GM23338 (cell line): ENCODE results near the gene SH3TC2. TPM values are rescaled to one million over a fixed set of nuclear protein-coding genes. Genes with fewer than 3 reads are reported as not detected.

Experiments
- ATAC-seq: fragments of 200-7000 bp; cut with Tn5 transposase; 3 replicates; pipeline ENCODE4 v1.9.1; 2020
- DNase-seq: peaks from one replicate; pipeline ENCODE4 v3.0.0-alpha.2; 2015; ENCODE audit warnings: low spot score
- H2AFZ ChIP-seq: fragments of 200-600 bp; sonication (generic); 2 replicates; pipeline ENCODE4 v1.8.0; 2016; ENCODE audit warnings: antibody characterized with exemption, mild to moderate bottlenecking, moderate library complexity
- H3F3A ChIP-seq: fragments of 200-600 bp; sonication (generic); replicated peaks from 2 replicates; pipeline ENCODE4 v1.8.0; 2017; ENCODE audit warnings: antibody characterized with exemption, mixed run types, low read depth
- H3K27ac ChIP-seq: fragments of 200-600 bp; sonication (generic); 2 replicates; pipeline ENCODE4 v1.6.1; 2016; ENCODE audit warnings: low read depth
- H3K27me3 ChIP-seq: fragments of 200-600 bp; sonication (generic); 2 replicates; pipeline ENCODE4 v1.8.0; 2016; ENCODE audit warnings: mild to moderate bottlenecking, mixed run types, moderate library complexity; ENCODE audit not compliant: insufficient read depth
- H3K36me3 ChIP-seq: fragments of 200-600 bp; sonication (generic); 2 replicates; pipeline ENCODE4 v1.8.0; 2016; ENCODE audit warnings: mild to moderate bottlenecking; ENCODE audit not compliant: insufficient read depth
- H3K4me1 ChIP-seq: fragments of 200-600 bp; sonication (generic); 2 replicates; pipeline ENCODE4 v1.8.0; 2016; ENCODE audit warnings: mild to moderate bottlenecking, moderate library complexity; ENCODE audit not compliant: insufficient read depth
- H3K4me2 ChIP-seq: fragments of 200-600 bp; sonication (generic); 2 replicates; pipeline ENCODE4 v1.7.1; 2017; ENCODE audit warnings: mixed run types
- H3K4me3 ChIP-seq: fragments of 200-600 bp; sonication (generic); 2 replicates; pipeline ENCODE4 v1.6.1; 2016; ENCODE audit warnings: mixed run types
- H3K79me2 ChIP-seq: fragments of 200-600 bp; sonication (generic); replicated peaks from 2 replicates; pipeline ENCODE4 v1.8.0; 2017; ENCODE audit warnings: mild to moderate bottlenecking; ENCODE audit not compliant: insufficient read depth
- H3K9me2 ChIP-seq: fragments of 200-600 bp; sonication (generic); 2 replicates; pipeline ENCODE4 v1.8.0; 2017; ENCODE audit not compliant: insufficient read depth
- H4K20me1 ChIP-seq: fragments of 200-600 bp; sonication (generic); replicated peaks from 2 replicates; pipeline ENCODE4 v1.8.0; 2017; ENCODE audit warnings: mild to moderate bottlenecking; ENCODE audit not compliant: insufficient read depth
- H3K27ac Mint-ChIP-seq: 2 replicates; pipeline ENCODE4 v1.8.0; 2020; ENCODE audit warnings: inconsistent platforms, mild to moderate bottlenecking, moderate library complexity, mixed read lengths
- H3K27me3 Mint-ChIP-seq: 3 replicates; pipeline ENCODE4 v1.8.0; 2022; ENCODE audit warnings: low read depth, mild to moderate bottlenecking, moderate library complexity, mixed read lengths, inconsistent platforms; ENCODE audit not compliant: insufficient read depth, poor library complexity
- H3K36me3 Mint-ChIP-seq: 3 replicates; pipeline ENCODE4 v1.8.0; 2021; ENCODE audit warnings: low read depth, mild to moderate bottlenecking, inconsistent platforms, moderate library complexity, mixed read lengths
- H3K4me1 Mint-ChIP-seq: 3 replicates; pipeline ENCODE4 v1.8.0; 2020; ENCODE audit warnings: mild to moderate bottlenecking, inconsistent platforms, mixed read lengths
- H3K4me3 Mint-ChIP-seq: 3 replicates; pipeline ENCODE4 v1.8.0; 2021; ENCODE audit warnings: moderate library complexity, mild to moderate bottlenecking, inconsistent platforms, mixed read lengths
- H3K9me3 Mint-ChIP-seq: 3 replicates; pipeline ENCODE4 v1.8.0; 2020; ENCODE audit warnings: moderate library complexity, mild to moderate bottlenecking, inconsistent platforms, mixed read lengths
- CREB1 ChIP-seq: fragments of 250-450 bp; sonication (Bioruptor Pico); IDR thresholded peaks from 2 replicates; pipeline ENCODE4 v1.5.0; 2020; ENCODE audit warnings: low read depth, mild to moderate bottlenecking, moderate library complexity
- EZH2 ChIP-seq: fragments of 200-600 bp; sonication (generic); IDR thresholded peaks from one replicate; pipeline ENCODE4 v1.8.0; 2017; ENCODE audit warnings: antibody characterized with exemption, mild to moderate bottlenecking, low read depth; ENCODE audit not compliant: unreplicated experiment
- EZH2phosphoT487 ChIP-seq: fragments of 200-600 bp; sonication (generic); IDR thresholded peaks from one replicate; pipeline ENCODE4 v1.8.1; 2018; ENCODE audit warnings: antibody characterized with exemption; ENCODE audit not compliant: unreplicated experiment
- JUNB ChIP-seq: IDR thresholded peaks from one replicate; pipeline ENCODE4 v1.6.1; 2016; ENCODE audit warnings: antibody characterized with exemption; ENCODE audit not compliant: unreplicated experiment
- NANOG ChIP-seq: IDR thresholded peaks from 2 replicates; pipeline ENCODE4 v1.6.1; 2016; ENCODE audit warnings: antibody characterized with exemption, borderline replicate concordance
- POLR2AphosphoS5 ChIP-seq: IDR thresholded peaks from 2 replicates; pipeline ENCODE4 v1.6.1; 2016; ENCODE audit warnings: antibody characterized with exemption, low read depth
- STAT1 ChIP-seq: IDR thresholded peaks from one replicate; pipeline ENCODE4 v1.6.1; 2016; ENCODE audit warnings: antibody characterized with exemption; ENCODE audit not compliant: unreplicated experiment
- ZNF114 ChIP-seq: fragments of 250-450 bp; sonication (Bioruptor Pico); IDR thresholded peaks from 2 replicates; pipeline ENCODE4 v1.5.0; 2020; ENCODE audit warnings: mild to moderate bottlenecking, moderate library complexity
- ZNF331 ChIP-seq: fragments of 250-450 bp; sonication (Bioruptor Pico); IDR thresholded peaks from 2 replicates; pipeline ENCODE4 v1.5.0; 2020; ENCODE audit warnings: low read depth, mild to moderate bottlenecking, moderate library complexity
- polyA plus RNA-seq: library from polyadenylated mRNA; unstranded; fragments of >200 nt; fragmentation: Nextera tagmentation; extraction: Ambion mirVana; gene quantifications from 2 replicates; pipeline ENCODE4 v1.2.1, GENCODE V29; 2016
- total RNA-seq: library from RNA; depleted of rRNA; stranded (reverse); fragments of >200 nt; shearing (Covaris generic); gene quantifications from 2 replicates; pipeline ENCODE4 v1.2.3, GENCODE V29; 2014
- TF ChIP-seq, protein P1 (sequence below): IDR thresholded peaks from 2 replicates; pipeline ENCODE4 v1.6.1; 2016; ENCODE audit warnings: antibody characterized with exemption
- TF ChIP-seq, protein P2 (sequence below): fragments of 250-450 bp; sonication (Bioruptor Pico); IDR thresholded peaks from 2 replicates; pipeline ENCODE4 v1.5.0; 2020; ENCODE audit warnings: mild to moderate bottlenecking, moderate library complexity
- TF ChIP-seq, protein P3 (sequence below): IDR thresholded peaks from one replicate; pipeline ENCODE4 v1.6.1; 2018; ENCODE audit warnings: antibody characterized with exemption; ENCODE audit not compliant: unreplicated experiment
- TF ChIP-seq, protein P4 (sequence below), 2 experiments: fragments of 200-600 bp in 1 of 2; sonication (generic) in 1 of 2; conservative IDR thresholded peaks; 2 replicates each; pipeline versions ENCODE4 v1.5.1 to v1.6.1; 2016 to 2017; ENCODE audit warnings: antibody characterized with exemption in 2 of 2, low read depth in 2 of 2, mild to moderate bottlenecking in 2 of 2, moderate library complexity in 1 of 2

The SH3TC2 gene
- total and polyA plus RNA-seq, 2 experiments from 2014 or later, result 0.10 to 0.17 TPM

DNA sequence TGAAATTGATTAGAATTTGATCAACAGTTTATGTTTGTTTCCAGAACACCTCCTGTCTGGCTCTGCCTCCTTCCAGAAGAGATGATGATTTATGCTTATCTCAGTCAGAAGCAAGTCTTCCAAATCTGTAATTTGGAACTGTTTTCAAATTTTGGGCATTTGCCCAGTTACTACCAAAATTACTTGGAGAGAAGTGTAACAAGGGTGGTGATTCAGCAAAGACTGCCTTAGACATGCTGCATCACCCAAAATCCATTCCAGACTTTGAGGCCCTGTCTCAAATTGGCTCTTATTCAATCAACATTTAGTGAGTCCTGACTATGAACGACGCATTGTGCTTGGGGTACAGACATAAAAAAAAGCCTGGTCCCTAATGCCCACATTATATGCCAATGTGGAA, 89.4 kb downstream of the SH3TC2 start:
- Mint-ChIP-seq H3K9me3 (no peaks in the 10 kb centered on the region), H3K36me3 (no peaks in the 10 kb centered on the region), H3K4me3 (no peak overlapping the region), H3K27me3 (peaks cover 2% of the 10 kb centered on the region), H3K4me1 (peaks cover 29% of the 10 kb centered on the region), H3K27ac (no peak overlapping the region)
- H3K27ac ChIP-seq, result no peak overlapping the region
- H3K4me2 ChIP-seq, result no peak overlapping the region
- peaks cover 9% of the 10 kb centered on the region for H3K4me1 ChIP-seq
- 0 out of 2 replicates have a peak overlapping the region, but pooled peaks have one; percentile 66 for H2AFZ ChIP-seq
- DNase-seq (no peak), ATAC-seq (no peak)
- no peaks in the 10 kb centered on the region for H3K9me2 ChIP-seq
- 0 out of 2 replicates have a peak, but pooled peaks cover 3% of the 10 kb centered on the region for H4K20me1 ChIP-seq
- no peaks in the 10 kb centered on the region for H3K27me3 ChIP-seq
- no peaks in the 10 kb centered on the region for H3K79me2 ChIP-seq
- H3F3A ChIP-seq, result no peaks in the 10 kb centered on the region
- no peak overlapping the region for H3K4me3 ChIP-seq
- no peak for TF ChIP-seq POLR2AphosphoS5
- no peak for TF ChIP-seq ZNF331 (CRISPR knock-in tag)
- TF ChIP-seq, protein P1, sequence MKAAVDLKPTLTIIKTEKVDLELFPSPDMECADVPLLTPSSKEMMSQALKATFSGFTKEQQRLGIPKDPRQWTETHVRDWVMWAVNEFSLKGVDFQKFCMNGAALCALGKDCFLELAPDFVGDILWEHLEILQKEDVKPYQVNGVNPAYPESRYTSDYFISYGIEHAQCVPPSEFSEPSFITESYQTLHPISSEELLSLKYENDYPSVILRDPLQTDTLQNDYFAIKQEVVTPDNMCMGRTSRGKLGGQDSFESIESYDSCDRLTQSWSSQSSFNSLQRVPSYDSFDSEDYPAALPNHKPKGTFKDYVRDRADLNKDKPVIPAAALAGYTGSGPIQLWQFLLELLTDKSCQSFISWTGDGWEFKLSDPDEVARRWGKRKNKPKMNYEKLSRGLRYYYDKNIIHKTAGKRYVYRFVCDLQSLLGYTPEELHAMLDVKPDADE, result no peak
- TF ChIP-seq, protein P2, sequence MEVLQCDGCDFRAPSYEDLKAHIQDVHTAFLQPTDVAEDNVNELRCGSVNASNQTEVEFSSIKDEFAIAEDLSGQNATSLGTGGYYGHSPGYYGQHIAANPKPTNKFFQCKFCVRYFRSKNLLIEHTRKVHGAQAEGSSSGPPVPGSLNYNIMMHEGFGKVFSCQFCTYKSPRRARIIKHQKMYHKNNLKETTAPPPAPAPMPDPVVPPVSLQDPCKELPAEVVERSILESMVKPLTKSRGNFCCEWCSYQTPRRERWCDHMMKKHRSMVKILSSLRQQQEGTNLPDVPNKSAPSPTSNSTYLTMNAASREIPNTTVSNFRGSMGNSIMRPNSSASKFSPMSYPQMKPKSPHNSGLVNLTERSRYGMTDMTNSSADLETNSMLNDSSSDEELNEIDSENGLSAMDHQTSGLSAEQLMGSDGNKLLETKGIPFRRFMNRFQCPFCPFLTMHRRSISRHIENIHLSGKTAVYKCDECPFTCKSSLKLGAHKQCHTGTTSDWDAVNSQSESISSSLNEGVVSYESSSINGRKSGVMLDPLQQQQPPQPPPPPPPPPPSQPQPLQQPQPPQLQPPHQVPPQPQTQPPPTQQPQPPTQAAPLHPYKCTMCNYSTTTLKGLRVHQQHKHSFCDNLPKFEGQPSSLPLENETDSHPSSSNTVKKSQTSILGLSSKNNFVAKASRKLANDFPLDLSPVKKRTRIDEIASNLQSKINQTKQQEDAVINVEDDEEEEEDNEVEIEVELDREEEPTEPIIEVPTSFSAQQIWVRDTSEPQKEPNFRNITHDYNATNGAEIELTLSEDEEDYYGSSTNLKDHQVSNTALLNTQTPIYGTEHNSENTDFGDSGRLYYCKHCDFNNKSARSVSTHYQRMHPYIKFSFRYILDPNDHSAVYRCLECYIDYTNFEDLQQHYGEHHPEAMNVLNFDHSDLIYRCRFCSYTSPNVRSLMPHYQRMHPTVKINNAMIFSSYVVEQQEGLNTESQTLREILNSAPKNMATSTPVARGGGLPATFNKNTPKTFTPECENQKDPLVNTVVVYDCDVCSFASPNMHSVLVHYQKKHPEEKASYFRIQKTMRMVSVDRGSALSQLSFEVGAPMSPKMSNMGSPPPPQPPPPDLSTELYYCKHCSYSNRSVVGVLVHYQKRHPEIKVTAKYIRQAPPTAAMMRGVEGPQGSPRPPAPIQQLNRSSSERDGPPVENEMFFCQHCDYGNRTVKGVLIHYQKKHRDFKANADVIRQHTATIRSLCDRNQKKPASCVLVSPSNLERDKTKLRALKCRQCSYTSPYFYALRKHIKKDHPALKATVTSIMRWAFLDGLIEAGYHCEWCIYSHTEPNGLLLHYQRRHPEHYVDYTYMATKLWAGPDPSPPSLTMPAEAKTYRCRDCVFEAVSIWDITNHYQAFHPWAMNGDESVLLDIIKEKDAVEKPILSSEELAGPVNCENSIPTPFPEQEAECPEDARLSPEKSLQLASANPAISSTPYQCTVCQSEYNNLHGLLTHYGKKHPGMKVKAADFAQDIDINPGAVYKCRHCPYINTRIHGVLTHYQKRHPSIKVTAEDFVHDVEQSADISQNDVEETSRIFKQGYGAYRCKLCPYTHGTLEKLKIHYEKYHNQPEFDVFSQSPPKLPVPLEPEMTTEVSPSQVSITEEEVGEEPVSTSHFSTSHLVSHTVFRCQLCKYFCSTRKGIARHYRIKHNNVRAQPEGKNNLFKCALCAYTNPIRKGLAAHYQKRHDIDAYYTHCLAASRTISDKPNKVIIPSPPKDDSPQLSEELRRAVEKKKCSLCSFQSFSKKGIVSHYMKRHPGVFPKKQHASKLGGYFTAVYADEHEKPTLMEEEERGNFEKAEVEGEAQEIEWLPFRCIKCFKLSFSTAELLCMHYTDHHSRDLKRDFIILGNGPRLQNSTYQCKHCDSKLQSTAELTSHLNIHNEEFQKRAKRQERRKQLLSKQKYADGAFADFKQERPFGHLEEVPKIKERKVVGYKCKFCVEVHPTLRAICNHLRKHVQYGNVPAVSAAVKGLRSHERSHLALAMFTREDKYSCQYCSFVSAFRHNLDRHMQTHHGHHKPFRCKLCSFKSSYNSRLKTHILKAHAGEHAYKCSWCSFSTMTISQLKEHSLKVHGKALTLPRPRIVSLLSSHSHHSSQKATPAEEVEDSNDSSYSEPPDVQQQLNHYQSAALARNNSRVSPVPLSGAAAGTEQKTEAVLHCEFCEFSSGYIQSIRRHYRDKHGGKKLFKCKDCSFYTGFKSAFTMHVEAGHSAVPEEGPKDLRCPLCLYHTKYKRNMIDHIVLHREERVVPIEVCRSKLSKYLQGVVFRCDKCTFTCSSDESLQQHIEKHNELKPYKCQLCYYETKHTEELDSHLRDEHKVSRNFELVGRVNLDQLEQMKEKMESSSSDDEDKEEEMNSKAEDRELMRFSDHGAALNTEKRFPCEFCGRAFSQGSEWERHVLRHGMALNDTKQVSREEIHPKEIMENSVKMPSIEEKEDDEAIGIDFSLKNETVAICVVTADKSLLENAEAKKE (CRISPR knock-in tag), result no peak
- TF ChIP-seq, protein P3, sequence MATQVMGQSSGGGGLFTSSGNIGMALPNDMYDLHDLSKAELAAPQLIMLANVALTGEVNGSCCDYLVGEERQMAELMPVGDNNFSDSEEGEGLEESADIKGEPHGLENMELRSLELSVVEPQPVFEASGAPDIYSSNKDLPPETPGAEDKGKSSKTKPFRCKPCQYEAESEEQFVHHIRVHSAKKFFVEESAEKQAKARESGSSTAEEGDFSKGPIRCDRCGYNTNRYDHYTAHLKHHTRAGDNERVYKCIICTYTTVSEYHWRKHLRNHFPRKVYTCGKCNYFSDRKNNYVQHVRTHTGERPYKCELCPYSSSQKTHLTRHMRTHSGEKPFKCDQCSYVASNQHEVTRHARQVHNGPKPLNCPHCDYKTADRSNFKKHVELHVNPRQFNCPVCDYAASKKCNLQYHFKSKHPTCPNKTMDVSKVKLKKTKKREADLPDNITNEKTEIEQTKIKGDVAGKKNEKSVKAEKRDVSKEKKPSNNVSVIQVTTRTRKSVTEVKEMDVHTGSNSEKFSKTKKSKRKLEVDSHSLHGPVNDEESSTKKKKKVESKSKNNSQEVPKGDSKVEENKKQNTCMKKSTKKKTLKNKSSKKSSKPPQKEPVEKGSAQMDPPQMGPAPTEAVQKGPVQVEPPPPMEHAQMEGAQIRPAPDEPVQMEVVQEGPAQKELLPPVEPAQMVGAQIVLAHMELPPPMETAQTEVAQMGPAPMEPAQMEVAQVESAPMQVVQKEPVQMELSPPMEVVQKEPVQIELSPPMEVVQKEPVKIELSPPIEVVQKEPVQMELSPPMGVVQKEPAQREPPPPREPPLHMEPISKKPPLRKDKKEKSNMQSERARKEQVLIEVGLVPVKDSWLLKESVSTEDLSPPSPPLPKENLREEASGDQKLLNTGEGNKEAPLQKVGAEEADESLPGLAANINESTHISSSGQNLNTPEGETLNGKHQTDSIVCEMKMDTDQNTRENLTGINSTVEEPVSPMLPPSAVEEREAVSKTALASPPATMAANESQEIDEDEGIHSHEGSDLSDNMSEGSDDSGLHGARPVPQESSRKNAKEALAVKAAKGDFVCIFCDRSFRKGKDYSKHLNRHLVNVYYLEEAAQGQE, result no peak
- TF ChIP-seq STAT1, result no peak
- TF ChIP-seq, protein P4, sequence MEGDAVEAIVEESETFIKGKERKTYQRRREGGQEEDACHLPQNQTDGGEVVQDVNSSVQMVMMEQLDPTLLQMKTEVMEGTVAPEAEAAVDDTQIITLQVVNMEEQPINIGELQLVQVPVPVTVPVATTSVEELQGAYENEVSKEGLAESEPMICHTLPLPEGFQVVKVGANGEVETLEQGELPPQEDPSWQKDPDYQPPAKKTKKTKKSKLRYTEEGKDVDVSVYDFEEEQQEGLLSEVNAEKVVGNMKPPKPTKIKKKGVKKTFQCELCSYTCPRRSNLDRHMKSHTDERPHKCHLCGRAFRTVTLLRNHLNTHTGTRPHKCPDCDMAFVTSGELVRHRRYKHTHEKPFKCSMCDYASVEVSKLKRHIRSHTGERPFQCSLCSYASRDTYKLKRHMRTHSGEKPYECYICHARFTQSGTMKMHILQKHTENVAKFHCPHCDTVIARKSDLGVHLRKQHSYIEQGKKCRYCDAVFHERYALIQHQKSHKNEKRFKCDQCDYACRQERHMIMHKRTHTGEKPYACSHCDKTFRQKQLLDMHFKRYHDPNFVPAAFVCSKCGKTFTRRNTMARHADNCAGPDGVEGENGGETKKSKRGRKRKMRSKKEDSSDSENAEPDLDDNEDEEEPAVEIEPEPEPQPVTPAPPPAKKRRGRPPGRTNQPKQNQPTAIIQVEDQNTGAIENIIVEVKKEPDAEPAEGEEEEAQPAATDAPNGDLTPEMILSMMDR (conservative IDR thresholded peaks at IDR 0.05; ENCODE audit: low read depth in 2 of 2), result no peak
- TF ChIP-seq CREB1 (CRISPR knock-in tag), result no peak
- no peak for TF ChIP-seq NANOG
- no peak for TF ChIP-seq JUNB
- TF ChIP-seq EZH2phosphoT487, result no peak
- no peak for TF ChIP-seq EZH2
- no peak for TF ChIP-seq ZNF114 (CRISPR knock-in tag)
- H3K36me3 ChIP-seq, result no peaks in the 10 kb centered on the region
